Measurements from ENCODE around the gene ZNF652.
"Not testable (repeated sequence)": the region's sequence is repeated elsewhere in the genome, so short reads cannot be mapped to it uniquely, and the experiment has no call there.

Gene ZNF652

DNA sequence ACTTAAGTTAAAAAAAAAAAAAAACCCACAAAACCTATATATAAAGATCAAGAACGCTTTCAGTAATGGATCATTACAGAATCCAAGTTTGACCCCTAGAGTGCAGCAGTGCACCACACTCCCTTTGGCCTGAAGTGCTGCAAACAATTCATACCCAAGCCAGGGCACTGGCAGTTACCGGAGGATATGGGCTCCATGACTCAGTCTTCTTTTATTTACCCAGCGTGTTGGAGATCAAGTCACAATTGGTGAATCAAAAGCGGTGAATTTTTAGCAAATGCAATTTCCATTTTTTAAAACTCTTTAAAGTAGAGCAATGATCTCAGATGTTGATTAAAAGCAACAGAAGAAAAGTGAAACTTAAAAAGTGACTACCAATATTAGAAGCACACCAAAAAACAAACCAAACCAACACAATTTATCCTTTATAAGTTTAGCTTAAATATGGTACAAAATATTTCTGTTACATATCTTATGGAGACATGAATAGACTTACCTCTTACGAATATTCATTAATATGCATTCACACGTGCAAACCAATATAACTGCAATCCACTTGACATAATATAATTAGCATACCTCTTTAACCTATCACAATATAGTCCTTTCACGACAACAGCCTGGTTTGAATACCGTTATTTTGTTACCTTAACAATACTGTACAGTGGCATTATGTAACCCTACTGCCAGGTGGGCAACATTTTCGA lies 46.3 kb downstream of the ZNF652 start:
- DNase-seq (ENCODE audit: low spot score) = peak; percentile 83

DNA sequence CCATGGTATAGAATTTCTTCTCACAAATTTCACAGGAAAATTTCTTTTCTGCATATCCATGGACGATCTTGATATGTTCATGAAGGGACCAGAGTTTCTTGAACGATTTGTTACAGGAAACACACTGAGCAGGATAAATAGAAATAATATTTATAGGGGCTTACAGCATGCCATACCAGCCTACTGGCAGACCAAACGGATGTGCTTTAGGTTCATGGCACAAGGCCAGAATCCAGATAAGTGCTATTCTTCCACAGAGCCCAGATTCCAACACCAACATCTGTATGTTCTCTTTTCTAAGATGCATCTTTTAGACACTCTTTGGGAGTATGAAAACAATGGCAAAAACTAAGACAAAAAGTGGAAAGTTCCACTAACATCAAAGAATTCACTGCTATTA lies 49.3 kb downstream of the ZNF652 start:
- no peak for DNase-seq (ENCODE audit: low spot score)

DNA sequence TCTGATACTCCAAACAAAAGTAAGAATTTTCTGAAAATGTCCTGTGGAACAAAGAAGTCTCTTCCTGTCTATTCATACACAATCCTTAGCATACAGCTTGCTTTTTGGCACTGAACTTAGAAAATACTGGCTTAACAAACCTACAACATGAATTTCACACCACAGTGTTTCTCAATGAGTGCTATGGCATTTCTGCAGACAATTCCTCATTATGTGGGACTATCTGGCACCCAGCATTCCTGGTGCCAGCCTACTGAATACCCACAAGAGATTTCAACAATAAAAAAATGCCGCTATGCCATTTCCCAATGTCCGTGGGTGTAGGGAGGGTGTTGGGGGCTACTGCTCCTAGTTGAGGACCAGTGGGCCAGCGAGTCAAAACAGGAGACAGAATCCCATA lies 62.1 kb downstream of the ZNF652 start:
- no peak for DNase-seq (ENCODE audit: low spot score)

DNA sequence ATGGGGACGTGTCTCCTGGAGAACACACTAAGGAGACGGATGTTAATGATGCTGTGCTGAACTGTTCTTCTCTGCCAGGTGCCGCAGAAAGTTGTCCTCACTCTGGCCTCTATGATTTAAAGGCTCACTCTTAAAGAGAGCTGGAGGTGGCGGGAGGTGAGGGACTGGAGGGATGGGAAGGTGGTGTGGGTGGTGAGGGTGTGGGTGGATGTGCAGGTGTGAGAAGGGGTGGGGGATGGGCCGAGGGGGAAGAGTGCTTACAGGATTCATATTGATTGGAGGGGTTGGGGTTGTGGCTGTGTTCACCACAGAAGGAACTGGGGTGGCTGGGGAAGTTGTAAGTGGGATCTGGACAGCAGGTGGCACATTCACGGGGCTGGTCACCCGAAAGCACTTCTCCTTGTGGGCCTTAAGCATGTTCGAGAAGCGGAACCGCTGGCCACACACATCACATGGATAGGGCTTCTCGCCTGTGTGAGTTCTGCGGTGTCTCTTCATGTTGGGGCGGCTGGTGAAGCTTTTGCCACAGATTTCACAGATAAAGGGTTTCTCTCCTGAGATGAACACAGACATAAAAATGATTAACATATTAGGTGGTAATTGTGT lies 63.6 kb downstream of the ZNF652 start:
- DNase-seq (ENCODE audit: low spot score) = no peak

DNA sequence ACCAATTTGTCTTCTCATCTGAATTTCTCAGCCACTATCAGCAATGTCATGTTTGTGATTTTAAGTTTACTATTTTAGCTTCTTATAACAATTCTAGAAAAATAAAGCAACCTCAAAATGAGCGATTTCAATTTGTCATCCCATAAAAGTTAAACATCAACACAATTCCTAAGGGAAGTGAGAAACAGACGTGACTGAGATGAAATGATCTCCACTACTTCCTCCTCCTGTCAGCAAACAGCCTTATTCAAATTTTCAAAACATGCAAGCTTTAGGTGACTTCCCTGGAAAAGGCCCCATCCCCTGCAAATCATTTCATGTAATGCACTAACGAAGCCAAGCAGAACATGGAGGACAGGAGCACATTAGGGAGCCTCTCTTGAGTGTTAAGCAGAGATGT lies 64.9 kb downstream of the ZNF652 start:
- no peak for DNase-seq (ENCODE audit: low spot score)

DNA sequence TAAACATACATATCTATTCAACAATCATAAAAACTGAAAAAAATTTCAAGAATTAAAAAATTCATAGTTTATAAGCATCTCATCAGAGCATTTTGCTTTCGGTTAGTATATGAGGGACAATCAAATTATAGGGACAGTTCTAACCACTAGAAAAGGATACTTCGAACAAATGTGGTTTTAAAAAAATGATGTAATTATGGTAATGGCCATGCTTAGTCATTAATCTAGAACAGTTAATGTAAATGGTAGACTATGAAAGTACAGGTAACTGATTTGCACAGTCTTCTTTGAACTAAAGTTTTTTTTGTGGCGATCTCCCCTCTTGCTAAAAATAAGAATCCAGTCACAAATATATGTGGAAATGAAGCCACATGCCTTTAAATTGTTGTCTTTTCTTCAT lies 67.9 kb downstream of the ZNF652 start:
- no peak for DNase-seq (ENCODE audit: low spot score)

DNA sequence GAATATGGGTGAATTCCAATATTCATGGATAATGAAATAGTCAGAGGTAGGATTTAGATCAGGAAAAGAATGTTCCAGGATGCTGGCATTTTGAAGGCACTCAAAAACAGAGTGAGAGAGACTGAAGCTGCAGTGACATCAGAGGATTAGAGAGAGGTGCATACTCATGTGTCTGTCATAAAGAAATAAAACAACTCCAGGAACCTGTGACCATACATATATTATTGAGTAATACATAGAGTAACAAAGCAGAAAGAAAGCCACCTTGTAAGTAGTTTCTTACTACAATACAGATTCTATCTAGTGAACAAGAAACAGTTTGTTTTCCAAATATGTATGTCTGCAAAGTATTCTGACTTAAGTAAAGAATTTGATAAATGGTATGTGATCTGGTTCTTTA lies 69.1 kb downstream of the ZNF652 start:
- DNase-seq (ENCODE audit: low spot score) = no peak

DNA sequence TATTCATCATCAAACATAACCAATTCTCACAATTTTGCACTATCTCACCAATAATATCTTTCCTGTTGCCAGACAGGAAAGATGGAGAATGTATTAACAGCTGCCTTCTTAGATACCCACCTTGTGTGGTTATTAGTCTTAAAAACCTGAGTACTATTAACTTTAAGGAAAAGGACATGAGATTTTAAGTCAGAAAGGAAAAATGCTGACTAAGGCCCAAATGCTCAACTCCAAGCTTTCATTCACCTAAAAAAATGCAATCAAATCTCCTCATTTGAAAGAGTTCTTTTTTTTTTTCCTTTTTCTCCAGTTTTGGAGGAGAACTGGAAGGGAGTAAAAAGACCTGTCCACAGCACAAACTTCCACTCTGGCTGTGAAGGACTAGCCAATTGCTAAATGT lies 70.1 kb downstream of the ZNF652 start:
- DNase-seq (ENCODE audit: low spot score) = no peak

DNA sequence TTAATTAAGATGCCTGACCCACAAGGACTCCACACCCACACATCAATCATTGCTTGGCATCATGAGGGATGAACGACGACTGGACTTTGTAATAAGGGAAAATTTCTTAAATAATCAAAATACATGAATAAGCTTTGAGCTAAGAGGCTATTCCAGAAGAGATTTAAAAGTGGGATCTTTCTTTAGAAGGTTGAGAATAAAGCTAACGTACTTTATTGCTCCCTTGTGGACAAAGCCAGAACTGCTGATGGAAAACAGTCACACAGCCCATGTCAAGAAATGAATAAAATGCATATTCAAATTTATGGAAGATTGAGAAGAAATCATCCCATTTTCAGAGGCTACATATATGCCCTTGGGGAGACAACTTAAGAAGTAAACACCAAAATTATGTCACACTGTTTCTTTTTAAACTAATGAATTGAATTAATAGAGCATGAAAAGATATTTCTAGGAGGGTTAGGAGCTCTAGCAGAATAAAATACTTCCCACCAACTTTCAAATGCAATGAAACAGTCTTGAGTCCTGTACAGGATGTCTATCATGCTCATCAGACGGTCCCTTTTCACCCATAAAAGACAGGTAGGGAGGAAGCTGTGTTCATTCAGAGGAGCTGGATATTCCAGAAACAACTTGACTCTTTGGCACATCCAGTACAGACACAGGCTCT lies 71.2 kb downstream of the ZNF652 start:
- DNase-seq (ENCODE audit: low spot score) = peak; percentile 34

DNA sequence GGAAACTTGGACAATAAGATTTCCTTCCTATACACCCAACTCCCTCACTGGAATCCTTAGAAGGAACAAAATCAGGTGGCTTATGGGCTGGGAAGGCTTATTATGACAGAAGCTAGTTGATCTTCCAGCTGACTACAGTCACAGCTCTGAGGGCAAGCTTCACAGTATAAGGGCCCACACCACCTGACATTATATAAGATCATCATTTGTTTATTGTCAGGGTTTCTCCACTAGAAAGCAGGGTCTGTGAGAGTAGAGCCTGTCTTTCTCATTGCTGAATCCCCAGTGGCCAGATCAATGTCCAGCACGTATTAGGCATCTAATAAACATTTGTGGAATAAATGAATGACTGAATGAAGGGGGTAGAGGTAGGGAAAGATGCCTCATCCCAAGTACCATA lies 73.7 kb downstream of the ZNF652 start:
- DNase-seq (ENCODE audit: low spot score) = no peak

DNA sequence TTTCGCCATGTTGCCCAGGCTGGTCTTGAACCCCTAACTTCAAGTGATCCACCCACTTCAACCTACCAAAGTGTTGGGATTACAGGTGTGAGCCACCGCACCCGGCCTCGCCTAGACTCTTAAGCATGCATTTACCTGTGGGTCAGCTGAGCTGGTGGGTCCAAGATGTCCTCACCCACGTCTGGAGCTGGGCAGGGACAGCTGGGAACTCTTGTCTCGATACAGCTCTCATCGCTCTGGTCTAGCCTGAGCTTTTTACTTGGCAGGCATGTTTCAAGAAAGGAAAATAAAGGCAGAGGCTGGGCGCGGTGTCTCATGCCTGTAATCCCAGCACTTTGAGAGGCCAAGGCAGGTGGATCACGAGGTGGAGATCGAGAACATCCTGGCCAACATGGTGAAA lies 74.6 kb downstream of the ZNF652 start:
- DNase-seq (ENCODE audit: low spot score) = no peak

DNA sequence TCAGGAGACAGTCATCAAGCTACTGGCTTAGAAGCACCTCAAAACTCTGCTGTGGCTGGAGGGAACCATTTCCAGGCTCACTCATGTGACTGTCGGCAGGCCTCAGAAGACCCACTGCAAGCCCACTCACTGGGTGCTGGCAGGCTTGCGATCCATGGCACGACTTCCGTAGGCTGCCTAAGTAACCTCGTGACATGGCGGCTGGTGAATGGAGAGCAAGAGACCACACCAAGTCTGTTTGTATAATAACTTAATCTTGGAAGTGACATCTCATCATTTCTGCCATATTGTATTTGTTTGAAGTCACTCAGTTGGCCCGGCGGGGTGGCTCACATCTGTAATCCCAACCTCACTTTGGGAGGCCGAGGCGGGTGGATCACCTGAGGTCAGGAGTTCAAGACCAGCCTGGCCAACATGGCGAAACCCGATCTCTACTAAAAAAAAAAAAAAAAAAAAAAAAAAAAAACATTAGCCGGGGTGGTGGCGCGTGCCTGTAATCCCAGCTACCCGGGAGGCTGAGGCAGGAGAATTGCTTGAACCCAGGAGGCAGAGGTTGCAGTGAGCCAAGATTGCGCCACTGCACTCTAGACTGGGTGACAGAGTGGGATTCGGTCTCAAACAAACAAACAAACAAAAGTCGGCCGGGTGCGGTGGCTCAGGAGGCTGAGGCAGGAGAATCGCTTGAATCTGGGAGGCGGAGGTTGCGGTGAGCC lies 75.6 kb downstream of the ZNF652 start:
- not testable (repeated sequence) for DNase-seq (ENCODE audit: low spot score)

DNA sequence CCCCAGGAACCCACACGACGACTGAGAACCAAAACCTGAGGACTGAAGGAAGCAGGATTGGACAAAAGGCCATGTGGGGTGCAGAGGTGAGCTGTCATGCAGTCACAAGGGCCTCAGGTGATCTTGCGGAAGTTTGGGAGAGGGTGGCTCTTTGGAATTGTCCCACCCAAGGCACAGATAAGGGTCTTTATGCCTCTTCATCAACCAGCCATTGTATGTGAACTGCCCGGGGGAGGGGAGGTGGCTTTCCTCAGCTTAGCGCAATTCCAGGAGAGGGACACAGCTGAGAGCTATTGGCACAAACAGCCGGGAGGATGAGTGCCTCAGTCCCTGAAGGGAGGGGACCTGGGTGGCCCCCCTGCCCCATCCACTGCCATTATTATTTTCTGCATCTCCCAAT lies 76.3 kb downstream of the ZNF652 start:
- no peak for DNase-seq (ENCODE audit: low spot score)

DNA sequence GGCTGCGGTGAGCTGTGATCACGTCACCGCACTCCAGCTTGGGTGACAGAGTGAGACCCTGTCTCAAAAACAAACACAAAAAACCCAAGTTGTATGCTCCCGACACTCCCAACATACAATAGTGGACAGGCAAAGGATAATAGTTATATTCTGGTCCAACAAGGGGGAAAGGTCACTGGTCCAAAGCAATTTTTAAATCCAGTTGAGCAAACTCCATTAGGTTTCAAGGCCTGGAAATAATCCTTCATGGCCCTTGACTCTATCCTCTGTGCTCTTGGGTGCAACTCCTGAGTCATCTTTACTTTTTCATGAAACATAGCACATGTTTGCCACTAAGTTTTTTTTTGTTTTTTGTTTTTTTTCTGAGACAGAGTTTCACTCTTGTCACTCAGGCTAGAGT lies 81.1 kb downstream of the ZNF652 start:
- DNase-seq (ENCODE audit: low spot score) = no peak

DNA sequence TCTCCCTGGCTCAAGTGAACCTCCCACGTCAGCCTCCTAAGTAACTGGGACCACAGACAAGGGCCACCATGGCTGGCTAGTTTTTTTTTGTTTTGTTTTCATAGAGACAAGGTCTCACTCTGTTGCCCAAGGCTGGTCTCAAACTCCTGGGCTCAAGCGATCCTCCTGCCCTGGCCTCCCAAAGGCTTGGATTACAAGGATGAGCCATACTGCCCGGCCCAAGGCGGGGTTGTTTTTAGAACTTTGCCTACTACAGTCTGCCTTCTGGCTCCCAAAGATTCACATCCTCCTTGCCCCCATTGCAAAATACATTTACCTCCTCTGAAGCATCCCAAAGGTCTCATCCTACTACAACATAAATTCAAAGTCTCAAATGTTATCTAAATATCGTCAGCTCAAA lies 82.0 kb downstream of the ZNF652 start:
- DNase-seq (ENCODE audit: low spot score) = no peak

DNA sequence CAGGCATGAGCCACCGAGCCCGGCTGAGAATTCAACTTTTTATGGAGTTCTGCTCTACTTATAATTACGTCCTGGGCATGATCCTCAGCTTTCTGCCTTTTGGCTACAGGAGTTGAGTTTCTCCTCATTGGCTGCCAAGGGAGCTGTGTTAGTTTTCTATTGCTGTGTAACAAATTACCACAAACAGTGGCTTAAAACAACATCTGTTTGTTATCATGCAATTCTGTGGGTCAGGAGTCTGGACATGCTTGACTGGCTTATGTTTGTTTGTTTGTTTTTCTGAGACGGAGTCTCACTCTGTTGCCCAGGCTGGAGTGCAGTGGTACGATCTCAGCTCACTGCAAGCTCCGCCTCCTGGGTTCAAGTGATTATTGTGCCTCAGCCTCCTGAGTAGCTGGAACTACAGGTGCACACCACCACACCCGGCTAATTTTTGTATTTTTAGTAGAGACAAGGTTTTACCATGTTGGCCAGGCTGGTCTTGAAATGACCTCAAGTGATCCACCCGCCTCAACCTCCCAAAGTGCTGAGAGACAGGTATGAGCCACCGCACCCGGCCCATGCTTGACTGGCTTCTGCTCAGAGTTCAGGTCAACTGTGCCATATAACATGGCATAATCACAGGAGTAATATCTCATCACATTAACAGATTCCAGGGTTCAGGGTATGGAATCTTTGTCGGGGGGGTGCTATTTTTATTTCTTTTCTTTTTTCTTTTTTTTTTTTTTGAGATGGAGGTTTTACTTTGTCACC lies 82.6 kb downstream of the ZNF652 start:
- not testable (repeated sequence) for DNase-seq (ENCODE audit: low spot score)

DNA sequence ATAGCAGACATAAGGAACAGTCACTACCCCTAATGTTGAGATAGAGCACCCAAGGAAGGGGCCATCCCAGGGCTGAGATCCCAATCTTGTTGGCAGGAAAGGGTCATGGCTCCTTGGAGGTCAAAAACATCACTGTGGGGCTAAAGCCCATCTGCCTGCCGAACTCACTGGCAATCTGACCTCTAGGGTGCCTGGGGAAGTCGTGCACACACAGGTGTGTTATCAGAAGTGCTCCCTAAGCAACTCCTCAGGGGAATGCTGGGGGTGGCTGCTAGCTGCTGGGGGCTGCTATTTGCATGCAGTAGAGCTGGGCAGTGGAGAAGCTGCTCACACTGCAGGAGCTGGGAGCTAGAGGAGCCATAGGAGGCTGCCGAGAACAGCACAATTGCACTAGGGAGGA lies 84.0 kb downstream of the ZNF652 start:
- no peak for DNase-seq (ENCODE audit: low spot score)

DNA sequence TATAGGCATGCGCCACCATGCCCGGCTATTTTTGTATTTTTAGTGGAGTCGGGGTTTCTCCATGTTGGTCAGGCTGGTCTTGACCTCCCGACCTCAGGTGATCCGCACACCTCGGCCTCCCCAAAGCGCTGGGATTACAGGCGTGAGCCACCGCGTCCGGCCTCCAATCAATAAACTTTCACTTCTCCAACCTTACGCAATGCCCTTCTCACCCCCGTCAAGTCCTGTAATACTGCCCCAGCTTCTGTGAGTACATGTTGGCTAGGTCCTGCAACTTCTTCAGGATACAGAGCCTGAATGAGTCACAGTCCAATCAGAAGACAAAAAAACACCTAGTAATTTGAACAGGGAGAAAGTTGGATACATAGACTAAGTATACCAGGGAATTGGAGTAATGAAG lies 84.4 kb downstream of the ZNF652 start:
- DNase-seq (ENCODE audit: low spot score) = no peak

DNA sequence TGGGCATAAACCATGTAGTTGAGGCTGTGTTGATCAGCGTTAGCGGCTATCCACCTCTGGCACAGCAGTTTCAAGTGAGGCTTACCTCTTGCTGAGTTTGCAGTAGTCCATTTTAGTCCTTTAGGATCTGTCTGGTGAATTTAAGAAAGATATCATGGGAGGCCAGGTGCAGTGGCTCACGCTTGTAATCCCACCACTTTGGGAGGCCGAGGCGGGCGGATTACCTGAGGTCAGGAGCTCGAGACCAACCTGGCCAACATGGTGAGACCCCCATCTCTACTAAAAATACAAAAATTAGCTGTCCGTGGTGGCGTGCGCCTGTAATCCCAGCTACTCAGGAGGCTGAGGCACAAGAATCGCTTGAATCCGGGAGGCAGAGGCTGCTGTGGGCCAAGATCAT lies 86.1 kb downstream of the ZNF652 start:
- DNase-seq (ENCODE audit: low spot score) = not testable (repeated sequence)

DNA sequence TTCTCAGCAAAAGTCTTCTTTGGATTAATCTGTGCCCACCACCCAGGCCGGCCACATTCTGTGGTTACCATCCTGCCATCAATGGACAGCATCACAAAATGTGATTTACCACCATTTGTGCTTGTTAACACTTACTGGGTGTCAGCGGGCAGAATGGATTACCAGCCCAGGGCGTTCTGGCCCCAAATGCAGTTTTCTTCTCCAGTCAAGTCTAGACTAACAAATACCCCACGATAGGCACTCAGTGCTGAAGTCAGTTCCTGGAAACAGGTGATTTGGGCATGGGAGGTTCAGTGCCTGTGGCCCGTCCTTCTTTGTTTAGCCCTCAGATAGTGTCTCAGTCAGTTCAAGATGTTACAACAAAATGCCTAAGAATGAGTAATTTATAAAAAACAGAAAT lies 92.7 kb downstream of the ZNF652 start:
- no peak for DNase-seq (ENCODE audit: low spot score)

DNA sequence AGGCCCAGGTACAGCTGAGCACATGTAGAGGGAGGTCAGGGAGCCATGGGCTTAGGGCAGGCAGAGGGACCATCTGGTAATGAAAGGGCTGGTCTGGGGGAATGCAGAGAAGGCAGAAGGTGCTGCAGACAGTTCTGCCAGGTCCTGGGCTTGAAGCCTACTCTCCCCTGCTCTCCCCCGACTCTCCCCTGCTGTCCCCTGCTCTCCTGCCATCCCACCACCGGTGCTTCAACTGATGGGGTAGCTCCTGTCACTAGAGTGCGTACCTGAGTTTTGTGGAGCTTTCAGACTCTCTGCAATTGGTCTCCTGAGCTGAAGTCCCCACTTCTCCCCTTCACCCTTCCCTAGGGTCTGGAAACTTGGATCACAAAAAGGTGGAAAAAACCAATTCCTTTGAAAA lies 94.1 kb downstream of the ZNF652 start:
- DNase-seq (ENCODE audit: low spot score) = no peak

DNA sequence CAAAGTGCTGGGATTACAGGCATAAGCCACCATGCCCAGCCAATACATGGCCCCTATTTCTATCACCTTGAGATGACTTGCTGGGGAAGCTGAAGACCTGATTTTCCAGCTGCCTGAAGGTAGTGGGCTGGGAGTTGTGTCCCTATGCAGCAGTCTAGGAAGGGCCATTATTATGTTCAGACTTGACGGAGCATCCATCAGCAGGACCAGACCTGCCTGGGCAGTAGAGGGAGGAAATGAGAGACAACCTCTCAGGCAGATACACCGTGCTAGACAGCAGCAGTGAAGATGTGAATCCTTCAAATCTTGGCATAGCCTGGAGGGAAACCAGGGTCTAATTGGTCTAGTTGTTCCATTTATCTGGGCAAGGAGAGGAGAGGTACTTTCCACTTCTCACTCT lies 95.8 kb downstream of the ZNF652 start:
- DNase-seq (ENCODE audit: low spot score) = no peak

Measured in cerebellar cortex (tissue), 1 donor.